Bronchial epithelial cell (primary cell): ENCODE results near the gene NEK10. TPM values are rescaled to one million over a fixed set of nuclear protein-coding genes. Genes with fewer than 3 reads are reported as not detected.

ENCODE experiments used
- DNase-seq: peaks from one replicate; pipeline ENCODE4 v3.0.0-alpha.2; 2010; ENCODE audit warnings: low read depth
- FAIRE-seq: peaks from 2 replicates; lab custom pipeline; 2011; peaks lifted over from hg19 to GRCh38; lab: Jason Lieb, UNC
- H3K27me3 ChIP-seq: 2 replicates; pipeline ENCODE4 v1.5.1; 2011; ENCODE audit warnings: low read length; ENCODE audit not compliant: control insufficient read depth, insufficient read depth
- H3K36me3 ChIP-seq: 2 replicates; pipeline ENCODE4 v1.5.1; 2011; ENCODE audit warnings: low read length; ENCODE audit not compliant: control insufficient read depth, insufficient read depth
- H3K4me3 ChIP-seq: 2 replicates; pipeline ENCODE4 v1.5.1; 2011; ENCODE audit warnings: mild to moderate bottlenecking, low read depth, low read length, control low read depth
- total RNA-seq: library from RNA; depleted of rRNA; stranded (reverse); fragments of >200 nt; gene quantifications from 2 replicates; pipeline ENCODE4 v1.2.1, GENCODE V29; 2014
- TF ChIP-seq, protein P1 (sequence below): IDR thresholded peaks from 2 replicates; pipeline ENCODE4 v1.5.1; 2011; ENCODE audit warnings: mild to moderate bottlenecking, moderate library complexity, low read length, control low read depth, inconsistent platforms; ENCODE audit not compliant: insufficient read depth, severe bottlenecking

Gene NEK10
- total RNA-seq, 1 donor from 2014 or later: 1.1 TPM

DNA sequence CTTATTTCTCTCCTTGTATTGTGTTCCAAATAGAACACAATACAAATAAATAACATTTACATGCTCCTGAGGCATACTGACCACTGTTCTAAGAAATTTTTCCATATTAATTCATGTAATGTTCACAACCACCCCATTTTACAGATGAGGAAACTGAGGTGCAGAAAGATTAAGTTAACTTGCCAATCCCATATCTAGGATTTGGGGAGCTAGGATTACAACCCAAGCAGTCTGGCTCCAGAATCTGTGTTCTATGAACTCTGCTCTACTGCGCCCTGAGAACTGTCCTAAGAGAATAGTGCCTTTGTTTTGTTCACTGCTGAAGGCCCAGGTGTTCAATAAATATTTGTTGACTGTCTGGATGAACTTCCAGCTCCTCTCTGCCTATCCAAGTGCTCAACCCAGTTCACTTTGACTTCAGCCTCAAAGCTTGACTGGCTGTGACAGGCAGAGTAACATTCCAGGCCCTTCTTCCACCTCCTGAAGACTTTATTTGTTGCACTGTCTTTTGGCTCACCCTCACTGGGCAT is 3.1 kb downstream of the NEK10 start:
- FAIRE-seq: no peak
- no peaks in the 10 kb centered on the region for H3K27me3 ChIP-seq
- DNase-seq: no peak
- TF ChIP-seq, protein P1, sequence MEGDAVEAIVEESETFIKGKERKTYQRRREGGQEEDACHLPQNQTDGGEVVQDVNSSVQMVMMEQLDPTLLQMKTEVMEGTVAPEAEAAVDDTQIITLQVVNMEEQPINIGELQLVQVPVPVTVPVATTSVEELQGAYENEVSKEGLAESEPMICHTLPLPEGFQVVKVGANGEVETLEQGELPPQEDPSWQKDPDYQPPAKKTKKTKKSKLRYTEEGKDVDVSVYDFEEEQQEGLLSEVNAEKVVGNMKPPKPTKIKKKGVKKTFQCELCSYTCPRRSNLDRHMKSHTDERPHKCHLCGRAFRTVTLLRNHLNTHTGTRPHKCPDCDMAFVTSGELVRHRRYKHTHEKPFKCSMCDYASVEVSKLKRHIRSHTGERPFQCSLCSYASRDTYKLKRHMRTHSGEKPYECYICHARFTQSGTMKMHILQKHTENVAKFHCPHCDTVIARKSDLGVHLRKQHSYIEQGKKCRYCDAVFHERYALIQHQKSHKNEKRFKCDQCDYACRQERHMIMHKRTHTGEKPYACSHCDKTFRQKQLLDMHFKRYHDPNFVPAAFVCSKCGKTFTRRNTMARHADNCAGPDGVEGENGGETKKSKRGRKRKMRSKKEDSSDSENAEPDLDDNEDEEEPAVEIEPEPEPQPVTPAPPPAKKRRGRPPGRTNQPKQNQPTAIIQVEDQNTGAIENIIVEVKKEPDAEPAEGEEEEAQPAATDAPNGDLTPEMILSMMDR: no peak
- H3K36me3 ChIP-seq: no peaks in the 10 kb centered on the region
- no peak overlapping the region for H3K4me3 ChIP-seq

DNA sequence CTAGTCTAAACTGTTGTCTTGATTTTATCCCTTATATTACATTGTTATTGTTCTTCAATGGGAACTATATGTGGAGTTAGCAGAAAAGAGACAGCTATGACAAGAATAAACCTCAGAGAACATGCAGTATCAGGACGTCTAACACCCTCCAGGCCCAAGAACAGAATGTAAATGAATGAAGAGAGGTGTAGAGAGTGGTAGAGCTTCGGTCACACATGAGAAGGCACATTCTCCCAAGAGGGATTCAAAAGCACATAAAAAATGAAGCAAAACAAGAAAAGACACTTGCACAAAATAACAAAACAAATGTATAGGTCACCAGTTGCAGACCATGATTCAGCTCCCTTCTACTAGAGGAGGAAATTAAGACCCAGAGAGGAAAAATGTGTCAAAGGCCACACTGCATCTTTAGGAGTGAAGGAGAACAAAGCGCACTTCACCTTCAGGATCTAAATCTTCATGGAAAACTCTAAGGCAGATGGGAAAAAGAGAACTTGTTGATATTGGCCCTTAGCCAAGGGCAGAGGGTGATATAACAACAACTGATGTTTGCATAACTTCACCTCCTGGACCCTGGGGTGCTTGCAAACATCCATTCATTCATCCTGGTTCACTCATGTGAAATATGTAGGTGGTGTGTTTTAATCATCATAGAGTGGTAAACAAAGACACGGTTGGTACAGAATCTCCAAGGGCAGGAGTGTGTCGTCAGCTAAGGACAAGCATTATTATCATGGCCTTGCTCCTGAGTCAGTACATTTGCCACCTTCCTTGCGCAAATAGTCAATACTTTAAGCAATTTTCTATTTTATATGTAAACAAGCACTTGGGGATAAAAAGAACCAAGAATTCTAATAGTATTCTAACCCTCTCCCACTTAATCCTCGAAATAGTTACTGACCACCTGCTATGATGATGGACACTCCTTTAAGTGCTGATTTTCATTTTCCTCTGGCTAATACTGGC is 8.8 kb downstream of the NEK10 start:
- TF ChIP-seq, protein P1: no peak
- Histone ChIP-seq H3K27me3 (no peaks in the 10 kb centered on the region), H3K36me3 (no peaks in the 10 kb centered on the region), H3K4me3 (no peak overlapping the region)
- FAIRE-seq (no peak), DNase-seq (peak; percentile 82)

DNA sequence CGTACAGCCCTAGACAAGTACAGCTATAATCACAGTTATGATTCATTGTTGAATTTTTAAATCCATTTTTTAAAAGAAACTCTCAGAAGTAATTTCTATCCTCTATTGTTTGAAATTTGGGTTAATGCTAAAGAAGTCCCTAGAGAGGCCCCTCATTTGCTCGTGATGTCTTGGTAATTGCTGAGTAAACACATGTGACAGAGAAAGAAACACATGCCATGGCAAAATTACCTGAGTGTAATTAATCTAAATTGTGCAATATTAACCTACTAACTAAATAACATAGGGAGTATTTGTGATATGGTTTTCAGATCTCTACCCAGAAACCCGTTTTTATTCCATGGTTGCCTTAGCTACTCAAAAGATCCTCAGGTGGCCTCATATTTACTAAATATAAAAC is 10.8 kb downstream of the NEK10 start:
- DNase-seq: no peak
- no peak for FAIRE-seq
- TF ChIP-seq, protein P1: no peak

DNA sequence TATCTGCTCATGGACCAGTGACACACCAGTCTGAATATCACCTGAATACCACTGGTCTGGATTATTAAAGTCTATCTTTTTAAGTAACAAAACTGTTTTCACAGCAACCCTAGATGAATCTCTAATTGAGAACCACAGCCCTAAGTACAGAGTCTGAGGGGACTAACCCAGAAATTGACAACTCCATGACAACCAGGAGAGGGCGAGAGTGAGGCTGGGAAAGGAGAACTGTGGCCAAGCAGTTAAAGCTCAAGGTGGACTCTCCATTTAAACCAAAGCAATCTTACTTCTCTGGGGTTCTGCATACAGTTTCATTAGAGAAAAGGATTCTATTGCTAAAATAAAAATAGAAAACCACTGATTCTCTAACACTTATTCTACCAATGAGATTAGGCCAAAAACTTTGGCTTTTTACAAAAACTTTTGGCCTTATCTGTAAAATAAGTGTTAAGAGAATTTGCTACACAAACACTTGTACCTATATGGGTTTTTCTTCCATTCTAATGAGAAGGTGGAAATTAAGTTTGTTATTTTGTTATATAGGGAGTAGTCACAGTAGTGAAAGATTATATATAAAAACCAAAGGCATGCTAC is 11.4 kb downstream of the NEK10 start:
- no peak overlapping the region for H3K4me3 ChIP-seq
- H3K36me3 ChIP-seq: no peaks in the 10 kb centered on the region
- H3K27me3 ChIP-seq: no peaks in the 10 kb centered on the region
- FAIRE-seq (no peak), DNase-seq (peak; percentile 58)
- TF ChIP-seq, protein P1: peak; percentile 69

More for the DNA sequence above, 10.8 kb downstream of the NEK10 start:
- no peak overlapping the region for H3K4me3 ChIP-seq
- H3K36me3 ChIP-seq: no peaks in the 10 kb centered on the region
- H3K27me3 ChIP-seq: no peaks in the 10 kb centered on the region

DNA sequence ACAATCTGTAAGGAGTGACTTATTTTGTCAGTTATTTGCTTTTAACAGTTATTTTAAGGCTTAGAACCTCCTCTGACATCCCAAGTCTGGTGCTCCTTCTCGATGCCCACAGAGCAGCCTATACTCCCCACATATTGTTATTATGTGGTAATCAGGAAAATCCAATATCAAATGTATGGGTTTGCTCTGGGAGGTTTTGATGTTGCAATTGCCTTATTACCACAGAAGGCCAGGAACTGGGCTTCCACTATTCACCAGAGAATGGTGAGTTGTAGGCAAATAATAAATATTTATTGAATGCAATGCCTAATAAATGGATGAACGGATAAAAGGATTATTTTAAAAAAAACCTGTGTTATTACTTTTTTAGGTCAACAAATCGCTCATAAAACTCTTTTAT is 12.2 kb downstream of the NEK10 start:
- Histone ChIP-seq H3K4me3 (no peak overlapping the region), H3K27me3 (no peaks in the 10 kb centered on the region), H3K36me3 (no peaks in the 10 kb centered on the region)
- TF ChIP-seq, protein P1: no peak
- no peak for DNase-seq
- no peak for FAIRE-seq
